HEK293T (cell line): Measurements from ENCODE around the gene C1orf232.

Experiments
- CTCF ChIA-PET: fragments of 350-600 bp; formaldehyde crosslinking; extraction: SDS; loops from one replicate; lab custom pipeline; 2021; ENCODE audit warnings: antibody characterized with exemption, inconsistent platforms; lab: Yijun Ruan, JAX
- POLR2A ChIA-PET: fragments of 350-600 bp; formaldehyde crosslinking; extraction: SDS; loops from one replicate; lab custom pipeline; 2020; ENCODE audit warnings: antibody characterized with exemption, inconsistent platforms; lab: Yijun Ruan, JAX
- DNase-seq: peaks from one replicate; pipeline ENCODE4 v3.0.0; 2012; ENCODE audit warnings: mixed read lengths; ENCODE audit errors: extremely low spot score
- ARNT ChIP-seq: fragments of 450-650 bp; IDR thresholded peaks from 2 replicates; pipeline ENCODE4 v1.6.1; 2017; ENCODE audit warnings: mild to moderate bottlenecking
- BHLHE40 ChIP-seq: fragments of 450-650 bp; IDR thresholded peaks from 2 replicates; pipeline ENCODE4 v1.6.1; 2016; ENCODE audit warnings: mild to moderate bottlenecking, moderate library complexity, borderline replicate concordance
- CTBP1 ChIP-seq: fragments of 450-650 bp; IDR thresholded peaks from 2 replicates; pipeline ENCODE4 v1.6.1; 2016; ENCODE audit warnings: borderline replicate concordance
- ELF4 ChIP-seq: fragments of 450-650 bp; IDR thresholded peaks from 2 replicates; pipeline ENCODE4 v1.6.1; 2017; ENCODE audit warnings: antibody characterized with exemption
- FOXA1 ChIP-seq: fragments of 450-650 bp; IDR thresholded peaks from 2 replicates; pipeline ENCODE4 v1.6.1; 2016; ENCODE audit warnings: mild to moderate bottlenecking
- FOXK2 ChIP-seq: fragments of 450-650 bp; IDR thresholded peaks from 2 replicates; pipeline ENCODE4 v1.6.1; 2016; ENCODE audit warnings: mild to moderate bottlenecking
- FOXM1 ChIP-seq: fragments of 450-650 bp; IDR thresholded peaks from 2 replicates; pipeline ENCODE4 v1.6.1; 2017; ENCODE audit warnings: mild to moderate bottlenecking, borderline replicate concordance
- HDGF ChIP-seq: fragments of 450-650 bp; IDR thresholded peaks from 2 replicates; pipeline ENCODE4 v1.6.1; 2017; ENCODE audit warnings: antibody characterized with exemption, borderline replicate concordance
- L3MBTL2 ChIP-seq: fragments of 450-650 bp; conservative IDR thresholded peaks from 2 replicates; pipeline ENCODE4 v1.6.1; 2016; ENCODE audit warnings: mild to moderate bottlenecking
- LEF1 ChIP-seq: fragments of 450-650 bp; IDR thresholded peaks from 2 replicates; pipeline ENCODE4 v1.6.1; 2017; ENCODE audit warnings: mild to moderate bottlenecking, borderline replicate concordance
- NFRKB ChIP-seq: fragments of 450-650 bp; IDR thresholded peaks from 2 replicates; pipeline ENCODE4 v1.6.1; 2016; ENCODE audit warnings: mild to moderate bottlenecking, moderate library complexity
- PKNOX1 ChIP-seq: fragments of 450-650 bp; IDR thresholded peaks from 2 replicates; pipeline ENCODE4 v1.6.1; 2016
- SP1 ChIP-seq: fragments of 450-650 bp; IDR thresholded peaks from 2 replicates; pipeline ENCODE4 v1.6.1; 2017
- SUZ12 ChIP-seq: fragments of 450-650 bp; IDR thresholded peaks from 2 replicates; pipeline ENCODE4 v1.6.1; 2016; ENCODE audit warnings: mild to moderate bottlenecking
- TARDBP ChIP-seq: fragments of 450-650 bp; IDR thresholded peaks from 2 replicates; pipeline ENCODE4 v1.6.1; 2016
- ZNF384 ChIP-seq: fragments of 450-650 bp; IDR thresholded peaks from 2 replicates; pipeline ENCODE4 v1.6.1; 2016

The C1orf232 gene

GRCh38 chr1:26161415-26162219 lies 7.1 kb downstream of the C1orf232 start:
- ChIA-PET POLR2A (no interaction called here), CTCF (no interaction called here)
- DNase-seq, result peak; percentile 61
- TF ChIP-seq HDGF (0 out of 2 replicates have a peak, but pooled peaks have one; percentile 41), BHLHE40 (no peak), SUZ12 (no peak), LEF1 (no peak), NFRKB (no peak), FOXA1 (no peak), ELF4 (no peak), FOXM1 (no peak), L3MBTL2 (peak; percentile 95)

GRCh38 chr1:26160527-26161414 lies 8.0 kb downstream of the C1orf232 start:
- DNase-seq, result no peak
- ChIA-PET CTCF (interaction anchor here (0.6 kb wide), 1 partner anchor 74 kb away, joined by 4 read pairs; no protein-coding TSS in a partner anchor), POLR2A (no interaction called here)
- no peak for TF ChIP-seq BHLHE40
- TF ChIP-seq ZNF384, result no peak
- TF ChIP-seq ELF4, result no peak
- TF ChIP-seq SP1, result no peak
- TF ChIP-seq FOXM1, result no peak
- no peak for TF ChIP-seq HDGF
- TF ChIP-seq FOXA1, result no peak
- no peak for TF ChIP-seq FOXK2
- TF ChIP-seq L3MBTL2, result no peak
- no peak for TF ChIP-seq SUZ12
- TF ChIP-seq PKNOX1, result no peak

GRCh38 chr1:26159743-26160039 lies 9.1 kb downstream of the C1orf232 start:
- DNase-seq, result no peak
- ChIA-PET POLR2A (no interaction called here), CTCF (interaction anchor here (2.2 kb wide), 1 partner anchor 15 kb away, joined by 4 read pairs; no protein-coding TSS in a partner anchor)
- TF ChIP-seq FOXK2 (no peak), CTBP1 (no peak), PKNOX1 (peak; percentile 80)

GRCh38 chr1:26158908-26159742 lies 9.6 kb downstream of the C1orf232 start, which contains the start of gene FAM110D:
TSS of gene FAM110D (plus strand) at chr1:26159079. CDS start at chr1:26161292, 2,213 bp downstream.
- POLR2A ChIA-PET, result interaction anchor here (1.1 kb wide), 1 partner anchor 10 kb away, joined by 4 read pairs; the partner anchor contains the start of gene ZNF593
- CTCF ChIA-PET, result interaction anchor here (1.0 to 2.2 kb wide), 2 partner anchors 14 to 75 kb away, joined by 3 to 4 read pairs; partner anchors contain the start of gene CEP85
- TF ChIP-seq HDGF (no peak), ARNT (no peak), TARDBP (no peak), ELF4 (no peak), CTBP1 (no peak), FOXK2 (no peak), PKNOX1 (no peak), SUZ12 (no peak), L3MBTL2 (no peak), FOXM1 (no peak), ZNF384 (no peak), NFRKB (no peak), LEF1 (no peak)
- DNase-seq, result no peak

GRCh38 chr1:26158271-26158907 lies 10.4 kb downstream of the C1orf232 start:
- ChIA-PET POLR2A (interaction anchor here (1.1 kb wide), 1 partner anchor 11 kb away, joined by 4 read pairs; the partner anchor contains the start of gene ZNF593), CTCF (interaction anchor here (1.0 to 2.2 kb wide), 2 partner anchors 13 to 75 kb away, joined by 3 to 4 read pairs; partner anchors contain the start of gene CEP85)
- TF ChIP-seq LEF1 (no peak), SUZ12 (no peak), SP1 (no peak), FOXK2 (no peak), L3MBTL2 (no peak), ARNT (no peak)
- no peak for DNase-seq
